Measurements from ENCODE around the gene RNF215.

Gene RNF215

DNA sequence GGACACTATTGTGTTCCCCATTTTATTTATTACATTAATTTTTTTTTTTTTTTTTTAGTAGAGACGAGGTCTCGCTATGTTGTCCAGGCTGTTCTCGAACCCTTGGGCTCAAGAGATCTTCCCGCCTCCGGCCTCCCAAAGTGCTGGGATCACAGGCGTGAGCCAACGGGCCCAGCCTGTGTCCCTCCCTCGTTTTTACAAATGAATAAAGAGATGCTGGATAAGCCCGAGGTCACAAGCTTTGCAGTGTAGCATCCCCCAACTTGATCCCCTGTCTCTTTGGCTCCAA lies 38.1 kb upstream of the RNF215 start:
- Histone ChIP-seq H3K4me2 (ENCODE audit: low read depth, low read length, poor library complexity, severe bottlenecking) (peak overlapping the region; percentile 97), H4K20me1 (ENCODE audit: low read depth, low read length) (no peaks in the 10 kb centered on the region), H2AFZ (ENCODE audit: low read depth, low read length, severe bottlenecking) (peak overlapping the region; percentile 98), H3K4me3 (ENCODE audit: insufficient read depth, low read length, poor library complexity, severe bottlenecking) (peak overlapping the region; percentile 79), H3K79me2 (ENCODE audit: insufficient read depth, low read length) (peaks cover 5% of the 10 kb centered on the region; the same call in 1 of the 2 replicates), H3K27ac (ENCODE audit: low read depth, low read length) (peak overlapping the region; percentile 70), H3K36me3 (ENCODE audit: low read length) (no peaks in the 10 kb centered on the region; the same call in 1 of the 2 replicates), H3K9me3 (ENCODE audit: insufficient read depth, low read length) (no peaks in the 10 kb centered on the region), H3K27me3 (ENCODE audit: low read length) (no peaks in the 10 kb centered on the region), H3K9me2 (replicated peaks; ENCODE audit: insufficient read depth, low read length) (no peaks in the 10 kb centered on the region), H3K9ac (ENCODE audit: low read length) (peak overlapping the region; percentile 75), H3F3A (ENCODE audit: insufficient read depth) (peaks cover 14% of the 10 kb centered on the region)
- TF ChIP-seq EZH2phosphoT487 (conservative IDR thresholded peaks at IDR 0.05; ENCODE audit: low read length), result no peak
- TF ChIP-seq, protein P1, sequence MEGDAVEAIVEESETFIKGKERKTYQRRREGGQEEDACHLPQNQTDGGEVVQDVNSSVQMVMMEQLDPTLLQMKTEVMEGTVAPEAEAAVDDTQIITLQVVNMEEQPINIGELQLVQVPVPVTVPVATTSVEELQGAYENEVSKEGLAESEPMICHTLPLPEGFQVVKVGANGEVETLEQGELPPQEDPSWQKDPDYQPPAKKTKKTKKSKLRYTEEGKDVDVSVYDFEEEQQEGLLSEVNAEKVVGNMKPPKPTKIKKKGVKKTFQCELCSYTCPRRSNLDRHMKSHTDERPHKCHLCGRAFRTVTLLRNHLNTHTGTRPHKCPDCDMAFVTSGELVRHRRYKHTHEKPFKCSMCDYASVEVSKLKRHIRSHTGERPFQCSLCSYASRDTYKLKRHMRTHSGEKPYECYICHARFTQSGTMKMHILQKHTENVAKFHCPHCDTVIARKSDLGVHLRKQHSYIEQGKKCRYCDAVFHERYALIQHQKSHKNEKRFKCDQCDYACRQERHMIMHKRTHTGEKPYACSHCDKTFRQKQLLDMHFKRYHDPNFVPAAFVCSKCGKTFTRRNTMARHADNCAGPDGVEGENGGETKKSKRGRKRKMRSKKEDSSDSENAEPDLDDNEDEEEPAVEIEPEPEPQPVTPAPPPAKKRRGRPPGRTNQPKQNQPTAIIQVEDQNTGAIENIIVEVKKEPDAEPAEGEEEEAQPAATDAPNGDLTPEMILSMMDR (IDR thresholded peaks at IDR 0.05; ENCODE audit: insufficient read depth, low read length, poor library complexity, severe bottlenecking), result no peak

DNA sequence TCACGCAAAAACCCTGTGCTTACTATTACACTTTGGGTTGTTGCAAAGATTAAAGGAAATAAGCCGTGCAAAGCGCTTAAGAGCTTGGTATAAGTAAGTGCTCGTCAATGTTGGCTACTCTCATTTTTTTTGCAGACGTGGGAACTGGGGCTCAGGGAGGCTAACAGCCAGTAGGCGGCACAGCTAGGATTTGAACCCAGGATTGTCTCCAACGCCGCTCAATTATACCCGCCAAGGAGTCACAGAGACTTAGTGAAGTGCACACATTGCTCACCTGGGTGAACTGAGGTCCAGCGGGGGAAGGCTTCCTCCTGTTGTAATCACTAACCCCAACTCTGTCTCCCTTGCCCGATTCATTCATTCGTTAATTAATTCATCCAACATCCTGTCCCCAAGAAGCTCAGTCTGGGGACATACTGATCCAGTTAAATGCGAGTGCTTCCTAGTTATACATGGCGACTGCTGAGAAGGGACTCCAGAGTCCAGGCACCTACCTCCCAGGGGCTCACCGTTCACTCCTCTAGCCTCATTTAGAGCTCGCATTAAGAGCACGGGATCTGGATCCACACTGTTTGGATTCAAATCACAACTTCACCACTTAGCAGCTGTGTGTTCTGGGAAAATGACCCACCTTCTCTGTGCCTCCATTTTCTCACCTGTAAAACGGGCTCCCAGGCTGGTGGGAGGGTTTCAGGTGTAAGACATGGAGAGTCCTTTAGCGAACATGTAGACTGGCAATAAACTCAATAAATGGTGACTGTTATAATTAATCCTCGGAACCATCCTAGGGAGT lies 37.5 kb upstream of the RNF215 start:
- H3K9me3 ChIP-seq (ENCODE audit: insufficient read depth, low read length), result no peaks in the 10 kb centered on the region
- peak overlapping the region; percentile 79 for H3K4me3 ChIP-seq (ENCODE audit: insufficient read depth, low read length, poor library complexity, severe bottlenecking)
- no peaks in the 10 kb centered on the region for H3K27me3 ChIP-seq (ENCODE audit: low read length)
- H3K9ac ChIP-seq (ENCODE audit: low read length), result peak overlapping the region; percentile 75
- peak overlapping the region; percentile 98 for H2AFZ ChIP-seq (ENCODE audit: low read depth, low read length, severe bottlenecking)
- TF ChIP-seq EZH2phosphoT487 (conservative IDR thresholded peaks at IDR 0.05; ENCODE audit: low read length), result no peak
- TF ChIP-seq, protein P1 (IDR thresholded peaks at IDR 0.05; ENCODE audit: insufficient read depth, low read length, poor library complexity, severe bottlenecking), result no peak
- peak overlapping the region; percentile 97 for H3K4me2 ChIP-seq (ENCODE audit: low read depth, low read length, poor library complexity, severe bottlenecking)
- H3K9me2 ChIP-seq (replicated peaks; ENCODE audit: insufficient read depth, low read length), result no peaks in the 10 kb centered on the region
- no peaks in the 10 kb centered on the region for H4K20me1 ChIP-seq (ENCODE audit: low read depth, low read length)
- H3F3A ChIP-seq (ENCODE audit: insufficient read depth), result peaks cover 14% of the 10 kb centered on the region
- no peaks in the 10 kb centered on the region; the same call in 1 of the 2 replicates for H3K36me3 ChIP-seq (ENCODE audit: low read length)
- H3K79me2 ChIP-seq (ENCODE audit: insufficient read depth, low read length), result peaks cover 5% of the 10 kb centered on the region; the same call in 1 of the 2 replicates
- peak overlapping the region; percentile 70 for H3K27ac ChIP-seq (ENCODE audit: low read depth, low read length)

DNA sequence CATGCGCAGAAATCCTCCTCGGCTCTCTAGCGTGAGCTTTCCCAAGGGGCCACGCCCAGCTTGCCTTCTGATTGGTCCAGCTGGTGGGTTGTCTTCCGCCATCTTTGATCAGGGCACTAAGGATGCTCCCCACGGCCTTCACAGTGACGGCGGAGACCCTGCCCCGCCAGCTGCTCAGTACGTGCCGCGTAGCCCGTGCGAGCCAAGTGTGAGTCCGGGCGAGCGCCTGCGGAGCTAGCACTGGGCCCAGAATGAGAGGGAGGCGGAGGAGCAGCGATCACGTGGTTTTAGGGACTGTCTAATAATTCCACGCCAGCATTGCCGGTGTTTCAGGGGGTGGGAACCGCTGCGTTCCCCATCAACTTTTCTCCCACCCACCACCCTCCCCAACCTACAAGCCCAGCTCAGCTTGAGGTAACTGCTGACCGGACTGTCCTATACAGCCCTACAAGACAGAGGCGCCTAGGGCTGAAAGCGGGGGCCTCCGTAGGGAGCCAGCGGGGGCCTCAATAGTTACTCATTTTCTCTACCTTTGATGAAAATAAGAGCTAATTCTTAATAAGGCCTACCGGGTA lies 36.8 kb upstream of the RNF215 start:
- Histone ChIP-seq H3K79me2 (ENCODE audit: insufficient read depth, low read length) (peaks cover 5% of the 10 kb centered on the region; the same call in 1 of the 2 replicates), H4K20me1 (ENCODE audit: low read depth, low read length) (no peaks in the 10 kb centered on the region), H3K9me3 (ENCODE audit: insufficient read depth, low read length) (no peaks in the 10 kb centered on the region), H3K4me2 (ENCODE audit: low read depth, low read length, poor library complexity, severe bottlenecking) (peak overlapping the region; percentile 97), H3K4me3 (ENCODE audit: insufficient read depth, low read length, poor library complexity, severe bottlenecking) (peak overlapping the region; percentile 79), H3K9ac (ENCODE audit: low read length) (peak overlapping the region; percentile 96), H3K27ac (ENCODE audit: low read depth, low read length) (peak overlapping the region; percentile 70), H3K27me3 (ENCODE audit: low read length) (no peaks in the 10 kb centered on the region), H3K36me3 (ENCODE audit: low read length) (no peaks in the 10 kb centered on the region; the same call in 1 of the 2 replicates), H3K9me2 (replicated peaks; ENCODE audit: insufficient read depth, low read length) (no peaks in the 10 kb centered on the region), H2AFZ (ENCODE audit: low read depth, low read length, severe bottlenecking) (peak overlapping the region; percentile 98), H3F3A (ENCODE audit: insufficient read depth) (peaks cover 14% of the 10 kb centered on the region)
- TF ChIP-seq, protein P1 (IDR thresholded peaks at IDR 0.05; ENCODE audit: insufficient read depth, low read length, poor library complexity, severe bottlenecking), result no peak
- TF ChIP-seq EZH2phosphoT487 (conservative IDR thresholded peaks at IDR 0.05; ENCODE audit: low read length), result no peak

Measured in SU-DHL-6 (cell line).